K562 (cell line): ENCODE data around the gene SMIM35. TPM values are rescaled to one million over a fixed set of nuclear protein-coding genes. Genes with fewer than 3 reads are reported as not detected.

Source experiments
- BCOR ChIP-seq: fragments of 450-650 bp; IDR thresholded peaks from 2 replicates; pipeline ENCODE4 v1.6.1; 2016
- CREB3L1 ChIP-seq: fragments of 450-650 bp; IDR thresholded peaks from 2 replicates; pipeline ENCODE4 v1.6.1; 2014; ENCODE audit warnings: low read depth, mild to moderate bottlenecking, moderate library complexity, borderline replicate concordance
- ETV5 ChIP-seq: sonication (generic); formaldehyde crosslinking; IDR thresholded peaks from 2 replicates; pipeline ENCODE4 v1.4.0; 2020; ENCODE audit warnings: low read depth, mild to moderate bottlenecking, missing genetic modification reagents
- FIP1L1 ChIP-seq: fragments of 200-400 bp; formaldehyde crosslinking; IDR thresholded peaks from 2 replicates; pipeline ENCODE4 v1.6.1; 2018; ENCODE audit warnings: mild to moderate bottlenecking, low read depth, low read length; ENCODE audit not compliant: poor library complexity, severe bottlenecking
- HNRNPH1 ChIP-seq: fragments of 200-400 bp; formaldehyde crosslinking; optimal IDR thresholded peaks from 2 replicates; pipeline ENCODE3; 2017; ENCODE audit warnings: low read depth, mild to moderate bottlenecking, low read length, moderate library complexity
- MGA ChIP-seq: fragments of 450-650 bp; IDR thresholded peaks from 2 replicates; pipeline ENCODE4 v1.6.1; 2016; ENCODE audit warnings: mild to moderate bottlenecking, moderate library complexity
- PATZ1 ChIP-seq: fragments of 250-450 bp; sonication (Bioruptor Pico); IDR thresholded peaks from 2 replicates; pipeline ENCODE4 v1.5.0; 2020; ENCODE audit warnings: mild to moderate bottlenecking, borderline replicate concordance
- RFX7 ChIP-seq: fragments of 250-450 bp; sonication (Bioruptor Pico); IDR thresholded peaks from 2 replicates; pipeline ENCODE4 v1.5.1; 2021; ENCODE audit warnings: mild to moderate bottlenecking
- SMARCA5 ChIP-seq: fragments of 450-650 bp; IDR thresholded peaks from 2 replicates; pipeline ENCODE4 v1.6.1; 2016
- ZNF395 ChIP-seq: fragments of 200-800 bp; sonication (Bioruptor generic); IDR thresholded peaks from 2 replicates; pipeline ENCODE4 v1.6.1; 2017; ENCODE audit warnings: missing genetic modification characterization, missing compliant biosample characterization
- polyA plus RNA-seq, 8 experiments: library from polyadenylated mRNA; depleted of rRNA in 4 of 8; stranded (reverse) in 5 of 8; unstranded in 3 of 8; fragments of >200 nt; fragmentation: Nextera tagmentation in 2 of 8; fragmentation: Illumina TruSeq in 1 of 8; extraction: Ambion mirVana in 2 of 8; extraction: Trizol in 1 of 8; gene quantifications; 2 replicates each; pipeline versions ENCODE4 v1.2.1 to v1.2.3, GENCODE V29; 2011 to 2014; ENCODE audit warnings: inconsistent platforms in 1 of 8, missing spikeins in 1 of 8
- total RNA-seq, 7 experiments: library from RNA; depleted of rRNA in 6 of 7; stranded (reverse); fragments of >200 nt in 6 of 7; fragmentation: Illumina TruSeq in 2 of 7; extraction: Trizol in 2 of 7; gene quantifications; 2 replicates each; pipeline versions ENCODE4 v1.2.1 to v1.2.3, GENCODE V29; 2011 to 2021; ENCODE audit warnings: low replicate concordance in 1 of 7

SMIM35 gene
- total and polyA plus RNA-seq, 9 of the 15 experiments (the other 6 are each of a cell fraction or from before 2014, with no cell fraction given): 0.03 TPM; not detected in 7

GRCh38 chr11:117970400-117971024 is 116.3 kb downstream of the SMIM35 start (continued):
- TF ChIP-seq CREB3L1 (no peak), RFX7 (CRISPR knock-in tag) (no peak), MGA (no peak), BCOR (peak; percentile 12; the same call in 1 of the 2 replicates), ZNF395 (CRISPR knock-in tag) (no peak), FIP1L1 (no peak), SMARCA5 (peak; percentile 42; the same call in 1 of the 2 replicates), PATZ1 (no peak), ETV5 (0 out of 2 replicates have a peak, but pooled peaks have one; percentile 28), HNRNPH1 (no peak)
